Mesodermal cell (in vitro differentiated cells): Measurements from ENCODE around the gene C11orf52.

Source experiments
- H3K27ac ChIP-seq: 2 replicates; pipeline ENCODE4 v1.7.0; 2013; ENCODE audit warnings: mild to moderate bottlenecking, low read depth, low read length, moderate library complexity; ENCODE audit not compliant: severe bottlenecking
- H3K36me3 ChIP-seq: 2 replicates; pipeline ENCODE4 v1.7.1; 2013; ENCODE audit warnings: mild to moderate bottlenecking, low read length, moderate library complexity; ENCODE audit not compliant: control insufficient read depth, insufficient read depth
- H3K4me1 ChIP-seq: one replicate; pipeline ENCODE4 v1.7.1; 2013; ENCODE audit warnings: mild to moderate bottlenecking, low read length; ENCODE audit not compliant: insufficient read depth, control insufficient read depth, poor library complexity, severe bottlenecking
- H3K4me3 ChIP-seq: 2 replicates; pipeline ENCODE4 v1.7.0; 2013; ENCODE audit warnings: low read length, control low read depth, mild to moderate bottlenecking; ENCODE audit not compliant: insufficient read depth, poor library complexity, severe bottlenecking; ENCODE audit errors: extremely low read depth
- H3K9me3 ChIP-seq: 2 replicates; pipeline ENCODE4 v1.7.1; 2013; ENCODE audit warnings: mild to moderate bottlenecking, low read length, moderate library complexity; ENCODE audit not compliant: control insufficient read depth
- WGBS, 2 experiments: methylation state at CpG; one replicate each; pipeline ENCODE4 v1.1.5; 2013; ENCODE audit warnings: missing lambda C conversion rate in 2 of 2; ENCODE audit not compliant: insufficient coverage in 2 of 2; 5-methylcytosine and 5-hydroxymethylcytosine counted together

The C11orf52 gene

GRCh38 chr11:111886032-111886431, 32.7 kb upstream of the C11orf52 start:
- WGBS, 2 experiments, result 83 to 100% methylated on average over 1 of the region's 4 CpGs
- Histone ChIP-seq H3K9me3 (no peaks in the 10 kb centered on the region), H3K4me3 (no peak overlapping the region)

DNA sequence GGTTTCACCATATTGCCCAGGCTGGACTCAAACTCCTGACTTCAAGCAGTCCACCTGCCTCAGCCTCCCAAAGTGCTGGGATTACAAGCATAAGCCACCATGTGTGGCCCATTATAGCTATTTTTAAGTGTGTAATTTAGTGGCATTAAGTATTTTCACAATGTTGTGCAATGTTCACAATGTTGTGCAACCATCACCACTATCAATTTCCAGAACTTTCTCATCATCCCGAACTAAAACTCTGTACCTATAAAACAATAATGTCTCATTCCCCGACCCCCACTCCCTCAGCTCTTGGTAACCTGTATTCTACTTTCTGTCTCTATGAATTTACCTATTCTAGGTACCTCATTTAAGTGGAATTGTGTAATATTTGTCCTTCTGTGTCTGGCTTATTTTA, 31.9 kb upstream of the C11orf52 start:
- Histone ChIP-seq H3K9me3 (no peaks in the 10 kb centered on the region), H3K4me1 (no peaks in the 10 kb centered on the region), H3K27ac (no peak overlapping the region), H3K4me3 (no peak overlapping the region), H3K36me3 (no peaks in the 10 kb centered on the region)
- WGBS, 2 experiments, result 83% methylated on average over 1 of the region's 2 CpGs; no CpG with 5 or more reads in 1 of the 2 experiments

More at GRCh38 chr11:111886032-111886431, 32.7 kb upstream of the C11orf52 start:
- H3K36me3 ChIP-seq, result no peaks in the 10 kb centered on the region
- no peak overlapping the region for H3K27ac ChIP-seq
- H3K4me1 ChIP-seq, result no peaks in the 10 kb centered on the region

DNA sequence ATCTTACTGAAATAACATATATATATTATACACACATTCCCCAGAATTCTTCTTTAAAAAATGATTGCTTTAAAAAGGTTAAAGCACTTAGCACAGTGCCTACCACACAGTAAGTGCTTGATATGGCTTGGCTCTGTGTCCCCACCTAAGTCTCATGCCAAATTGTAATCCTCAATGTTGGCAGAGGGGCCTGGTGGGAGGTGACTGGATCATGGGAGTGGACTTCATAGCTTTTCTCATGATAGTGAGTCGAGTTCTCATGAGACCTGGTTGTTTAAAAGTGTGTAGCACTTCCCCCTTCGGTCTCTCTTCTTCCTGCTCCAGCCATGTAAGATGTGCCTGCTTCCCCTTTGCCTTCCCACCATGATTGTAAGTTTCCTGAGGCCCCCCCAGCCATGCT, 13.3 kb upstream of the C11orf52 start:
- Histone ChIP-seq H3K9me3 (peaks cover 4% of the 10 kb centered on the region), H3K36me3 (no peaks in the 10 kb centered on the region), H3K4me3 (no peak overlapping the region), H3K27ac (no peak overlapping the region), H3K4me1 (no peaks in the 10 kb centered on the region)
- 83 to 93% methylated on average over 2 of the region's 2 CpGs for WGBS, 2 experiments

DNA sequence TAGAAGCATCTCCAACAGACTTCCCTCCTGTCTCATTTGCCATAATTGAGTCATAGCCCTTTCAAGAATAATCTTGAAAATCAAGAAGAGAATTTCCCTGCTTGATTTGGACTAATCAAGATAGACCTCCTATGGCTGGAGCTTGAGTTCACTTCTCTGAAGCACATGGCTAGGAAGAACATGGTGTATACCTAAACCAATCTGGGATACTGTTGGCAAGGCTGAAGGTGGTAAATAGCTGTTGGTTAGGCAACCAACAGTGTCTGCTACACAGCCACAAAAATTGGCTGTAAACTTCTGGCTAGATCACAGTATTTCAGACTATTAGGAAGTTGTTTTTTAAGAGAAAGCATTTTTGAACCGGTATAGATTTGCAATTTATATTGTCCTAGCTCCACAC, 12.0 kb upstream of the C11orf52 start:
- Histone ChIP-seq H3K36me3 (no peaks in the 10 kb centered on the region), H3K4me3 (no peak overlapping the region), H3K27ac (no peak overlapping the region), H3K9me3 (peaks cover 4% of the 10 kb centered on the region), H3K4me1 (peaks cover 9% of the 10 kb centered on the region)
- no CpG with 5 or more reads among the region's 1 CpG for WGBS, 2 experiments

DNA sequence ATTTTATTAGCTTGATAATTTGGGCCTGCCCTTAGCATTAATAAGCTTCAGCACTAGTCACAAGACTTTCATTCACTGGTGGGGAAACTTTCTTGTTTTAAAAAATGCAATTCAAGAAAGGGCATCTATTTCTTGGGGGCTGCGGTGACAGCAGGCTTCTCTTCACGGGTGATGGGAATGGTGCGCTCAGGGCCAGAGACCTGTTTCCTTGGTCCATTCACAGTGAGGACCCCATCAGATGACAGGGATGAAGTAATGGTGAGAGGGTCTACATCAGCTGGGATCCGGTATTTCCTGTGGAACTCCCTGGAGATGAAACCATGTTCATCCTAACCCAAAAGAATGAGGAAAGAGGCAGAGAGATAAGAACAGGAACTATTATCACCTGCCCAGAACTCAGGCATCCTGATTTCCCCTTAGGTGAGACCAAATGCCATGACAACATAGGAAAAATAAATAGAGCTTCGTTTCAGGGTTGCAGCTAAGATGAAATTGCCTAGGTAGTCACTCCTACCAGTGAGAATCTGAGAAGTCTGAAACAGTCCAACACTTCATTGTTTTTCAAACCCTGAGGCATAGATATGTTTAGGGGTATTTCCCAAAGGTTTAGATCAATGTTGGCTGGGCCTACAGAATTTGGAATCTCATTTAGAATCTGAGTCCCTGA, 9.9 kb upstream of the C11orf52 start:
- peaks cover 25% of the 10 kb centered on the region for H3K4me1 ChIP-seq
- H3K36me3 ChIP-seq, result no peaks in the 10 kb centered on the region
- no peak overlapping the region for H3K4me3 ChIP-seq
- peaks cover 4% of the 10 kb centered on the region for H3K9me3 ChIP-seq
- H3K27ac ChIP-seq, result no peak overlapping the region
- 94 to 100% methylated on average over 3 to 4 of the region's 5 CpGs for WGBS, 2 experiments

DNA sequence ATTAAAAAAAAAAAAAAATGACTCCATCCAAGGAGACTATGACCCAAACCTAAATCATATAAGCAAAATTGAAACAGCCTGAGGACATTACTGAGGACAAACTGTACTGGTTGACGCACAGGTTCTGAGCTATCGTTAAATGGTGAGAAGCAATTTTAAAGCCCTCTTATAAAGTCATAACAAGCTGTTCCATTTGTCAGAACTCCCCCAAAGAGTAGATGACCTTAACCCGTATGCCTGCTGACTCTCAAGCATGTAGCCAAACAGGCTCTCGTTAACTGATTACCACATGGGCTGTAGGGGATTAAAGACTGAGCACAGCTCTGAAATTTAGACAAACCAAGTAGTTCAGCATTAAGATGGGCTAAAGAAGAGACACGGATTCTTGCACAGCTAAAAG, 9.3 kb upstream of the C11orf52 start:
- H3K4me3 ChIP-seq, result no peak overlapping the region
- H3K9me3 ChIP-seq, result peaks cover 4% of the 10 kb centered on the region
- no peak overlapping the region for H3K27ac ChIP-seq
- no peaks in the 10 kb centered on the region for H3K36me3 ChIP-seq
- H3K4me1 ChIP-seq, result peaks cover 25% of the 10 kb centered on the region
- WGBS, 2 experiments, result 88 to 89% methylated on average over 3 to 5 of the region's 5 CpGs

DNA sequence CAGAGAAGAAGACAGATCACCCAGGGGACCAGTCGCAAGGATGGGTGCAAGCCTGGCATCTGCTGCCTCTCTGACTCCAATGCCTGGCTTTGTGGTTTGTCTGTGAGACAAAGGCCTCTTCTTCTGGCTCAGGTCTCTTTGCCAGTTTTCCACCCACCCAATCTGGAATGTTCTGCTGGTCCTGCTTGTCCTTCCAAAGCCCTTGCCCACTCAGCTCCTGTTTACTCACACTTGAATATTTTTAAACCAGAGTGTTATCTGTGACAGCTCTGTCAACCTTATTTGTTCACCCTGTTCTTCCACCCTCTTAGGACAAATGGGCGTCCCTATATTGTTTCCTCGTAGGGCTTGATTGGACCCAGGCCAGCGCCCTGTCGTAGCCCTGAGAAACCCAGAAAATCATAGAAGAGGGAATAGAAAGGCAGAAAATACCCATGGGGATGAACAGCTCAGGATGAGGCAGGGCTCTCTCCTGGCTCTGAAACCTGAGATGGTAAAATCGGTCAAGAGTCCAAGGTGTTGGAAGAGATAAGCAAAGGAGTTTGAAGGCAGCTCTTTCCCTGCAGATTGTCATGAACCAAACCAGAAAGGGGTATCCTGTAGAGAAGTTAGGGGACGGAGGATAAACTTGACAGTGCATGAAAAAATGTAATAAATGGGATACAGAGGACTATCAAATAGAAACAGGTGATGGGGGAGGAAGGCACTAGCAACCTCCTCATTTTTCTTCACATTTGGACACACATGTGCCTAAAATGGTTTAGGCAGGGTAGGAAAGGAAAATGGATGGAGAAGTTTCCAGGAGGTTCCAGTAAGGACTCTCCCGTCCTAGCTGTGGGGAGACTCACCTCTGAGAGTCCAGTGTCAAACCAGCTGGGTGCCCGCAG, 7.8 kb upstream of the C11orf52 start:
- WGBS, 2 experiments, result 86 to 88% methylated on average over 3 to 9 of the region's 9 CpGs
- H3K36me3 ChIP-seq, result no peaks in the 10 kb centered on the region
- peak overlapping the region; percentile 15 for H3K4me3 ChIP-seq
- H3K4me1 ChIP-seq, result peaks cover 25% of the 10 kb centered on the region
- no peaks in the 10 kb centered on the region for H3K9me3 ChIP-seq
- H3K27ac ChIP-seq, result peak overlapping the region; percentile 65

GRCh38 chr11:111911563-111912401, 6.9 kb upstream of the C11orf52 start, which contains the start of gene CRYAB:
TSS of gene CRYAB (minus strand) at chr11:111911770. CDS start at chr11:111911724, 46 bp downstream.
- 81 to 87% methylated on average over 10 to 11 of the region's 17 CpGs for WGBS, 2 experiments
- peak within 1 kb of the TSS; percentile 15 for H3K4me3 ChIP-seq

GRCh38 chr11:111912535-111912934, 6.2 kb upstream of the C11orf52 start, which contains the start of gene HSPB2:
TSS of gene HSPB2 (plus strand) at chr11:111912734. CDS start at chr11:111912830, 96 bp downstream.
- H3K36me3 ChIP-seq, result no peaks in the 10 kb centered on the region
- peaks cover 25% of the 10 kb centered on the region for H3K4me1 ChIP-seq
- H3K4me3 ChIP-seq, result peak within 1 kb of the TSS; percentile 2
- no peaks in the 10 kb centered on the region for H3K9me3 ChIP-seq
- 78 to 94% methylated on average over 6 to 19 of the region's 26 CpGs for WGBS, 2 experiments
- H3K27ac ChIP-seq, result peak within 1 kb of the TSS; percentile 75

More at GRCh38 chr11:111911563-111912401, 6.9 kb upstream of the C11orf52 start, which contains the start of gene CRYAB:
- H3K36me3 ChIP-seq, result no peaks in the 10 kb centered on the region
- no peaks in the 10 kb centered on the region for H3K9me3 ChIP-seq
- H3K27ac ChIP-seq, result peak within 1 kb of the TSS; percentile 65
- H3K4me1 ChIP-seq, result peaks cover 25% of the 10 kb centered on the region
